Measurements from ENCODE around the gene CDCP1.

DNA sequence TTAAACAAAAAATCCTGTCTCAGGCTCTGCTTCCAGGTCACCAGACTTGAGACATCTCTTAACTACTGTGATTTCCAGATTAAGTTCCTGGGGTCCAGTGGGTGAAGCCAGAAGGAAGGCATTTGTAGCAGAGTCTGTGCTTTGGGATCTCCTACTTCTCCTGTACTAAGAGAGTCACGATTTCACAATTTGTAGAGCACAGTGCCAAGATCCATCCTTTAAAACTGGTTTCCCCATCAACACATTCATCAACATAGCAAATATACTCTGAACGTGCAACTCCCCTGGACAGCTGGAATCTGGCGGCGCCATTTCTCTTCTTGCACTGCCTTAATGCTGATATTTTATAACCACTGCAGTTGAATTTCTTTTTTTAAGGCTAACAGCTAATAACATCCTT lies 33.2 kb downstream of the CDCP1 start:
- TF ChIP-seq, protein P1, sequence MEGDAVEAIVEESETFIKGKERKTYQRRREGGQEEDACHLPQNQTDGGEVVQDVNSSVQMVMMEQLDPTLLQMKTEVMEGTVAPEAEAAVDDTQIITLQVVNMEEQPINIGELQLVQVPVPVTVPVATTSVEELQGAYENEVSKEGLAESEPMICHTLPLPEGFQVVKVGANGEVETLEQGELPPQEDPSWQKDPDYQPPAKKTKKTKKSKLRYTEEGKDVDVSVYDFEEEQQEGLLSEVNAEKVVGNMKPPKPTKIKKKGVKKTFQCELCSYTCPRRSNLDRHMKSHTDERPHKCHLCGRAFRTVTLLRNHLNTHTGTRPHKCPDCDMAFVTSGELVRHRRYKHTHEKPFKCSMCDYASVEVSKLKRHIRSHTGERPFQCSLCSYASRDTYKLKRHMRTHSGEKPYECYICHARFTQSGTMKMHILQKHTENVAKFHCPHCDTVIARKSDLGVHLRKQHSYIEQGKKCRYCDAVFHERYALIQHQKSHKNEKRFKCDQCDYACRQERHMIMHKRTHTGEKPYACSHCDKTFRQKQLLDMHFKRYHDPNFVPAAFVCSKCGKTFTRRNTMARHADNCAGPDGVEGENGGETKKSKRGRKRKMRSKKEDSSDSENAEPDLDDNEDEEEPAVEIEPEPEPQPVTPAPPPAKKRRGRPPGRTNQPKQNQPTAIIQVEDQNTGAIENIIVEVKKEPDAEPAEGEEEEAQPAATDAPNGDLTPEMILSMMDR (IDR thresholded peaks at IDR 0.05), result no peak
- TF ChIP-seq POLR2AphosphoS5 (IDR thresholded peaks at IDR 0.05) (no peak), POLR2A (IDR thresholded peaks at IDR 0.05; ENCODE audit: low read depth) (no peak), EP300 (IDR thresholded peaks at IDR 0.05) (no peak)
